HG02970 (cell line): ENCODE results near the gene SAMD4A.
"Not testable (repeated sequence)": the region's sequence is repeated elsewhere in the genome, so short reads cannot be mapped to it uniquely, and the experiment has no call there.

Source experiments
- ATAC-seq: cut with Tn5 transposase; IDR thresholded peaks from one replicate; pipeline ENCODE4 v1.9.1; 2021; ENCODE audit warnings: mild to moderate bottlenecking, moderate library complexity, moderate number of reproducible peaks; ENCODE audit not compliant: unreplicated experiment, low FRiP score

The SAMD4A gene

GRCh38 chr14:54791001-54791400, 224.1 kb downstream of the SAMD4A start:
- no peak for ATAC-seq

DNA sequence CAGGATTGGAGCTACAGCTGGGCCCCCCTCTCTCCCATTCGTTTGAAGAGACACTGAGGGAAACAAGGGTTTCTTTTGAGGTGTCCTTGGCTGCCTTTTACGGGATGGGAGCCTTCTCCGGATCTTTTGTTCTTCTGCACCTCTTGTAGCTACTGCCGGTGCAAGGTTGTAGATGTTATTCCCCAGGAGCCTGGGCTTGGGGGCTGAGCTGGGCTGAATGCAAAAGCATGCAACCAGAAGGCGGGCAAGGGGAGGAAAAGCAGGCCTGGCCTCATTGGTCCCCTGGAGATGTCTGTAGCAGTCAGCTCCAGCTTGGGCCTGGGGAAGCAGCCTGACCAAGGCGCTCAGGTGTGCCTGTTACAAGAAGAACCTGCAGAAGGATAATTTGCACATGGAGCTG, 225.4 kb downstream of the SAMD4A start:
- ATAC-seq = no peak

GRCh38 chr14:54794159-54794558, 227.2 kb downstream of the SAMD4A start:
- no peak for ATAC-seq

- ATAC-seq = no peak
These were observed 227.9 kb downstream of the SAMD4A start for GRCh38 chr14:54794796-54795195.

GRCh38 chr14:54796961-54797360, 230.0 kb downstream of the SAMD4A start:
- ATAC-seq = no peak

DNA sequence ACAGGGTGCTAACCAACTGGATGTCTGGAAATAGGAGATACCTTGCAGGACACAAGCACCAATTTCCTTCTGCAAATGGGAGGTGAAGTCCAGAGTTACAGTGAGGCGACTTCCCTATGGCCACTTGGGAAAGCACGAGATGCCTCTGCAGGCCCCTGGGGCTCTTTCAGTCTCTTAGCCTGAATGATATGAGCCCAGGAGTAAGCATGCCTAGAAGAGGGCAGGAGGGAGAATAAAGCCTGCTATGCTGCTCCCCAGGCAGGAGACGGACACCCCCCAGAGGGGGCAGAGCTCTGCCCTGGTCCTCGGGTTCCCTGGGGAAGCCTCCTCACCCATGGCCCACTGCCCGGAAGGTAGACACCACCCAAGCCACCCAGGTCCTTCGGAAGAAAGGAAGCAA, 230.6 kb downstream of the SAMD4A start:
- ATAC-seq = no peak

DNA sequence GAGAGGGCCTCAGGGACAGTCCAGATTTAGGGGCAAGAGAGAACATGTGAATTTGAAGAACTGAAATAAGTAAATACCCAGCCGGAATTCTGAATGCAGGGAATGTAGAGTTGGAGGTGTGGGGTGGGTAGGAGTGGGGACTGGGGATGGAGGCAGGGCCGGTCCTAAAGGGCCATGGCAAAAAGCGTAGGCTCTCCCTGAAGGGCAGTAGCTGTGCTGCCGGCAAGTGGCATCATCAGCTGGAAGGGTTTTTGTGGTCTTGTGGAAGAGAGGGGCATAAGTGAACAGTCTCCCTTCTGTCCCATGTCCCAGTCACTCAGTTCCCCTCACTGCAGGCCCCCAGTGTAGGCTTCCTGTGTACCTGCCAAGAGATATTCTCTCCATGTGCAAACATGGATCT, 231.1 kb downstream of the SAMD4A start:
- ATAC-seq = no peak

- no peak for ATAC-seq
These were observed 231.7 kb downstream of the SAMD4A start for GRCh38 chr14:54798465-54799124.

DNA sequence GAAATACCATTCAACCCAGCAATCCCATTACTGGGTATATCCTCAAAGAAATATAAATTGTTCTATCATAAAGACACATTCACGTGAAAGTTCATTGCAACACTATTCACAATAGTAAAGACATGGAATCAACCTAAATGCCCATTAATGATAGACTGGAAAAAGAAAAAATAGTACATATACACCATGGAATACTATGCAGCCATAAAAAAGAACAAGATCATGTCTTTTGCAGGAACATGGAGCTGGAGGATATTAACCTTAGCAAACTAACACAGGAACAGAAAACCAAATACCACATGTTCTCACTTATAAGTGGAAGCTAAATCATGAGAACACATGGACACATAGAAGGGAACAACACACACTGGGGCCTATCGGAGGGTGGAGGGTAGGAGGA, 234.6 kb downstream of the SAMD4A start:
- not testable (repeated sequence) for ATAC-seq

- ATAC-seq = no peak
These were observed 236.5 kb downstream of the SAMD4A start for GRCh38 chr14:54803396-54803795.

DNA sequence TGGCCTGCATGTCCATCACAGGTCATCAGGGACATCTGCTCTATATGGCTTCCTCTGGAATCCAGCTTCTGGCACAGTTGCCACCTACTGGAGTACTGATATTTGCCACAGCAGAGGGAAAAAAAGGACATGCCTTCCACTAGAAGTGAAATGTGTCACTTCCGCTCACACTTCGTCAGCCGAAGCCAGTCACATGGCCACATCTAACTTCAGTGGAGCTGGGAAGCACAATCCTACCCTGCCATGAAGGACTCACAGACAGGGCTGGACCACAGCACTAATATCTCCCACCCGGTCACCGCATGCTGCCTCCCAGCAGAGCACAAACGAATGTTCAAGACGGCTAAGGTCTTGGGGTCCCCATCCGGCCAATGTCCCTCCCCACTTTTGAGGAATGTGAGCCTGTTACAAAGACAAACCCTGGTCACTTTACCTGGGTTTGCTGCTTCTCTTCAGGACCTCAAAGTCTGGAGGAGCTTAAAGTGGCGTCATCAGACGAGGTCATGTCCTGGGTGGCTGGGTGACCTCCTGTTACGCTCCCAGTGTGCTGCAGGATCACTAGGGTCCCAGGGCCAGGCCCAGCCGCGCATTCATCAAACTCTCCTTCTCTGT, 237.1 kb downstream of the SAMD4A start:
- no peak for ATAC-seq

GRCh38 chr14:54804538-54805041, 237.7 kb downstream of the SAMD4A start:
- ATAC-seq = no peak

DNA sequence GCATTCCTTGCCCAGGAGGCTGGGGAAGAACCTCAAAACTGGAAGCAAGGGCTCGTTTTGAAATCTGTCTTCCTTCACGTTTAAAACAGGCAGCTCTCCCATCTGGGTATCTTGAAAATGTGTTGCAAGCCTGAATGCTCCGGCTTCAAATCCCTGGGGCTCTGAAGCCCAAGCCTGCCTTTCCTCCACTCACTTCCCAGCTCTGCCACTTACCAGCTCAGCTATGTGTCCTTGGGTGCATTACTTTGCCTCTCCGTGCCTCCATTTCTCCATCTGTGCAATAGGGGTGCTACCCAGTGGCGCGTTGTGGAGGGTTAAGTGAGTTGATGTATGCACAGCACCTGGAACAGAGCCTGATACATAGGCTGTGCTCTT, 238.1 kb downstream of the SAMD4A start:
- no peak for ATAC-seq

DNA sequence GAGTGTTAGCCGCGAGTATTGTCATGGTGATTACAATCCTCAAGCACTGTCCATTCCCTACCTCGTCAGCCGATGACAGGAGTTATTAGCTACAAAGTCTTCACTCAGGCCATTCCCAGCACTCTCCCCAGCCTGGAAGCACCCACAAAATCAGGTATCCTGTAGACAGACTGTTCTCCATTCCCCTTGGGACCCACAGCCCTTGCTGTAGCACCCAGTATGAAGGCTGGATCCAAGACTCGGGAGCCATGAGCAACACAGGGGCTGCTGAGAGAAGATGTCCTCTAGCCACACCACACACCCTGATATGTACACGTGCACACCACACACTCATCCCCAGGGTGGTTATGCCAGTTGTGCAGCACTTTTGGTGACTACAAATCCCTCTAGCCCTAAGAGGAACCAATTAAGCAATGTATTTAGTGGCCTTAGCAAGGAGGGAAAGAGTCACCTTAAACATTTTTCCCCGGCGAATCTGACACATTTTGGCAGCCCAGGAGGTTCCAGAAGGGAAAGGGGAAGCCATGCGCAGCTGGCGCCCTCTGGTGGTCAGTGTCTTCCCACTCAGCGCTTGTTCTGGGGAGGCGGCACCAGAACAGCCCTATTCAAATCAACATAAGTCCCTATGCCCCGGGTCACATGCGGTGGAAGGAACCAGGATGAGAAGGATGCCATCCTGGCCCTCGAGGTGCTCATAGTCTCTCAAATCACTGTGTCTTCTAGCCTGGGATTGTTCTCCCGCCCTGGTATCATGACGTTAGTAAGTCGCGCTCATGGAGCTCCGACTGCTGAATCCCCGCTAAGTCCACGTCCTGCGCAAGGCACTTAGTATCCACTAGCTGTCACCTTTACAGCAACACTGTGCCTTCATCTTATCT, 238.8 kb downstream of the SAMD4A start:
- no peak for ATAC-seq

DNA sequence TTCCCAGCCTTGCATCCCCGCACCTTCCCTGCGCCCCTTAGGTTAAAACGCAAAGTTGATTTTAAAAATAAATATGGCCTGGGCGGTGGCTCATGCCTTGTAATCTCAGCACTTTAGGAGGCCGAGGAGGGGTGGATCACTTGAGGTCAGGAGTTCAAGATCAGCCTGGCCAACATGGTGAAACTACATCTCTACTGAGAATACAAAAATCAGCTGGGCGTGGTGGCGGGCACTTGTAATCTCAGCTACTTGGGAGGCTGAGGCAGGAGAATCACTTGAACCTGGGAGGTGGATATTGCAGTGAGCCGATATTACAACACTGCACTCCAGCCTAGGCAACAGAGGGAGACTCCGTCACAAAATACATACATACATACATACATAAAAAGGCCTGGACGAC, 239.7 kb downstream of the SAMD4A start:
- no peak for ATAC-seq

DNA sequence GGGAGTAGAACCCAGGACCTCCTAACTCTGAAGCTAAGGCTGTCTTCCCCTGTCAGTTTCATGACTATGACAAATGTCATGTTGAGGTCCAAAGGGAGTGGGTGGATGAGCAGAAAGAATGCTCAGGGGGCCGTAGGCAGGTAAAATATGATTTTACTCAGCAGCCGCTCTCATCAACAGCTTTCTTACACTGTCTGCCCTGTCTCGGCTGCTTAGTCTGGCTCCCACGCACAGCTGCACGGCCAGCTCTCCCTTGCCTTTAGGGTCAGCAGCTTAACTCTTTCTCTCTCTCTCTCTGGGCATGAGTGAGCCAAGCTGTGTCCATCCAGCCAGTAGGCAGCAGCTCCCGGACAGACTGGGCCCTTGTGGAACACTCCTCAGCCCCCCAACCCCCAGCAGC, 240.5 kb downstream of the SAMD4A start:
- no peak for ATAC-seq

GRCh38 chr14:54807881-54808280, 241.0 kb downstream of the SAMD4A start:
- ATAC-seq = no peak

GRCh38 chr14:54808326-54809161, 241.6 kb downstream of the SAMD4A start:
- ATAC-seq = no peak

DNA sequence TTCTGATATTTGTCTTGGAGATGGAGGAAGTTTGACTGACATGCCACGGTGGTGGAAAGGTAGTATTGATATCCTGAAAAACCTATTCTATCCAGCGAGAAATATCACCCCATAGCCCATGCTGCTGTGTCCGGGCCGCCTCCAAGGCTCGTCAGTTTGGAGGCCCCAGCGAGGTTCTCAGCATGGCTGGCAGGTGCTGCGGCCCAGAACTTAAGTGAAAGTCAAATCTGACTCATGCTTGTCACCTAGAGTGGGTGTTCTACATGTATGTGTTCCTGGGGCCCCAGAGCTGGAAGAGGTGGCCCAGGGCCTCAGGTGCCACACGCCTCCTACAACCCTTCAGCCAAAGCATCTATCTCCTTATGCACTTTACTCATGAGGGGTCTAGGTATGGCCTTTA, 242.8 kb downstream of the SAMD4A start:
- no peak for ATAC-seq

GRCh38 chr14:54812617-54813016, 245.7 kb downstream of the SAMD4A start:
- no peak for ATAC-seq
